Measurements from ENCODE around the gene SPATA9. TPM values are rescaled to one million over a fixed set of nuclear protein-coding genes. Genes with fewer than 3 reads are reported as not detected.
"Not testable (repeated sequence)": the region's sequence is repeated elsewhere in the genome, so short reads cannot be mapped to it uniquely, and the experiment has no call there.

SPATA9 gene
- total RNA-seq, 2 donors from 2014 or later: 0.70 to 2.0 TPM

GRCh38 chr5:95712347-95712958, 29.7 kb upstream of the SPATA9 start:
- peaks cover 15% of the 10 kb centered on the region for H3K9me3 Mint-ChIP-seq
- H3K27ac Mint-ChIP-seq: peak overlapping the region; percentile 98
- peaks cover 34% of the 10 kb centered on the region for H3K36me3 Mint-ChIP-seq (ENCODE audit: low read depth)
- Histone ChIP-seq H3K36me3 (ENCODE audit: control insufficient read depth, insufficient read depth, low read length) (peaks cover 58% of the 10 kb centered on the region), H3K27me3 (ENCODE audit: control insufficient read depth, insufficient read depth, low read length, poor library complexity, severe bottlenecking) (no peaks in the 10 kb centered on the region), H3K4me3 (ENCODE audit: low read length) (peak overlapping the region; percentile 44), H3K4me1 (ENCODE audit: control insufficient read depth, insufficient read depth, low read length) (peaks cover 5% of the 10 kb centered on the region), H3K27ac (ENCODE audit: low read depth, low read length) (peak overlapping the region; percentile 14), H3K9me3 (ENCODE audit: control insufficient read depth, low read length) (peaks cover 21% of the 10 kb centered on the region), H3K9ac (ENCODE audit: extremely low read depth, low read length, poor library complexity, severe bottlenecking) (peak overlapping the region; percentile 70)
- no peak for TF ChIP-seq CTCF (conservative IDR thresholded peaks at IDR 0.05)
- DNase-seq: peak; percentile 87
- 60 to 75% methylated on average over 1 to 2 of the region's 2 CpGs for WGBS, 2 experiments (ENCODE audit: insufficient coverage in 1 of 2, insufficient read length in 1 of 2)
- H3K4me1 Mint-ChIP-seq: peaks cover 58% of the 10 kb centered on the region
- peak overlapping the region; percentile 63 for H3K4me3 Mint-ChIP-seq
- no peaks in the 10 kb centered on the region for H3K27me3 Mint-ChIP-seq (ENCODE audit: insufficient read depth)

GRCh38 chr5:95711501-95712346, 28.9 kb upstream of the SPATA9 start:
- Histone ChIP-seq H3K9ac (ENCODE audit: extremely low read depth, low read length, poor library complexity, severe bottlenecking) (peak overlapping the region; percentile 70), H3K36me3 (ENCODE audit: control insufficient read depth, insufficient read depth, low read length) (peaks cover 51% of the 10 kb centered on the region), H3K4me3 (ENCODE audit: low read length) (peak overlapping the region; percentile 68), H3K27ac (ENCODE audit: low read depth, low read length) (peak overlapping the region; percentile 14), H3K4me1 (ENCODE audit: control insufficient read depth, insufficient read depth, low read length) (peaks cover 5% of the 10 kb centered on the region), H3K9me3 (ENCODE audit: control insufficient read depth, low read length) (peaks cover 21% of the 10 kb centered on the region), H3K27me3 (ENCODE audit: control insufficient read depth, insufficient read depth, low read length, poor library complexity, severe bottlenecking) (no peaks in the 10 kb centered on the region)
- H3K9me3 Mint-ChIP-seq: peaks cover 15% of the 10 kb centered on the region
- 59 to 87% methylated on average over 16 to 26 of the region's 27 CpGs for WGBS, 2 experiments (ENCODE audit: insufficient coverage in 1 of 2, insufficient read length in 1 of 2)
- peaks cover 63% of the 10 kb centered on the region for H3K4me1 Mint-ChIP-seq
- peaks cover 34% of the 10 kb centered on the region for H3K36me3 Mint-ChIP-seq (ENCODE audit: low read depth)
- no peak for TF ChIP-seq CTCF (conservative IDR thresholded peaks at IDR 0.05)
- H3K4me3 Mint-ChIP-seq: peak overlapping the region; percentile 63
- DNase-seq: peak; percentile 90
- no peaks in the 10 kb centered on the region for H3K27me3 Mint-ChIP-seq (ENCODE audit: insufficient read depth)
- peak overlapping the region; percentile 98 for H3K27ac Mint-ChIP-seq

- Histone ChIP-seq H3K36me3 (ENCODE audit: control insufficient read depth, insufficient read depth, low read length) (peaks cover 42% of the 10 kb centered on the region), H3K4me3 (ENCODE audit: low read length) (peak overlapping the region; percentile 68), H3K9me3 (ENCODE audit: control insufficient read depth, low read length) (peaks cover 19% of the 10 kb centered on the region), H3K9ac (ENCODE audit: extremely low read depth, low read length, poor library complexity, severe bottlenecking) (peak overlapping the region; percentile 70)
- not testable (repeated sequence) for DNase-seq; H3K27me3 Mint-ChIP-seq (ENCODE audit: insufficient read depth); H3K27me3 ChIP-seq (ENCODE audit: control insufficient read depth, insufficient read depth, low read length, poor library complexity, severe bottlenecking); H3K4me1 ChIP-seq (ENCODE audit: control insufficient read depth, insufficient read depth, low read length); H3K27ac ChIP-seq (ENCODE audit: low read depth, low read length)
- peak overlapping the region; percentile 98 for H3K27ac Mint-ChIP-seq
- H3K4me1 Mint-ChIP-seq: peaks cover 63% of the 10 kb centered on the region
- WGBS, 2 experiments (ENCODE audit: insufficient coverage in 1 of 2, insufficient read length in 1 of 2): 49 to 71% methylated on average over 20 to 23 of the region's 23 CpGs
- peaks cover 30% of the 10 kb centered on the region for H3K36me3 Mint-ChIP-seq (ENCODE audit: low read depth)
- H3K4me3 Mint-ChIP-seq: peak overlapping the region; percentile 63
- peaks cover 17% of the 10 kb centered on the region for H3K9me3 Mint-ChIP-seq
Measured at GRCh38 chr5:95710651-95711500, 28.1 kb upstream of the SPATA9 start.

Measured in endodermal cell (in vitro differentiated cells).